ENCODE data around the gene C1orf174.

- TF ChIP-seq EZH2phosphoT487 (IDR thresholded peaks at IDR 0.05; ENCODE audit: low read length) (no peak), CTCF (IDR thresholded peaks at IDR 0.05; ENCODE audit: low read length) (no peak)
These were observed 320 bp downstream of the C1orf174 start for GRCh38 chr1:3899754-3900149.

All from MM.1S (cell line).